ENCODE measurements around the gene ATP2B2. TPM values are rescaled to one million over a fixed set of nuclear protein-coding genes. Genes with fewer than 3 reads are reported as not detected.

Gene ATP2B2
- total RNA-seq, 1 donor from 2014 or later = 3.7 TPM

DNA sequence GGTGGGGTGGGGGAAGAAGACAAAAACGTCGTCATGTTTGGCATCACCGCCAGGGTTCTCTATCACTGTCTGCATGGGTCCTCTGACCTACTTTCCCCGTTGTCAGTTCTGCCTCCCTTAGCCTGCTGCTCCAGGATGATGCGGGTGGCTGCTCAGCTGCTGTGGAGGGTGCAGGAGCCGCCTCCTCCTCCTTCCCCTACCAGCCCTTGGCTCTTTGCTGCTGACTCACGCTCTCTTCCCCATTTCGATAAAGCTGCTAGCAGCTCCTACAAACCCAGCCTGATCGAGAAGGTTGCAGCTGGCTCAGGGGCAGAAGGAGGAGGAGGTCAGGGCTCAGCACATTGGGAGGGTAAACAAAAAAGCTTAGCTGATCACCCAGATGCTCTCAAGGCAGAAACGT lies 135.0 kb downstream of the ATP2B2 start:
- H3K9ac ChIP-seq (ENCODE audit: low read depth in 1 of 3, low read length in 3 of 3) = no peak overlapping the region
- no peak overlapping the region for H3K27ac ChIP-seq (ENCODE audit: low read depth, low read length)
- no peaks in the 10 kb centered on the region for H3K9me3 ChIP-seq (ENCODE audit: control insufficient read depth in 3 of 3, low read length in 3 of 3)
- H3K4me3 ChIP-seq (ENCODE audit: low read length in 3 of 3) = no peak overlapping the region
- no peaks in the 10 kb centered on the region for H3K27me3 ChIP-seq (ENCODE audit: control insufficient read depth in 3 of 3, insufficient read depth in 3 of 3, low read length in 3 of 3)
- peaks cover 10 to 22% (median 11%) of the 10 kb centered on the region in 3 donors for H3K36me3 ChIP-seq (ENCODE audit: control insufficient read depth in 3 of 3, insufficient read depth in 3 of 3, low read length in 3 of 3)
- peaks cover 12 to 26% (median 16%) of the 10 kb centered on the region in 3 donors for H3K4me1 ChIP-seq (ENCODE audit: control insufficient read depth in 3 of 3, insufficient read depth in 3 of 3, low read length in 3 of 3)

DNA sequence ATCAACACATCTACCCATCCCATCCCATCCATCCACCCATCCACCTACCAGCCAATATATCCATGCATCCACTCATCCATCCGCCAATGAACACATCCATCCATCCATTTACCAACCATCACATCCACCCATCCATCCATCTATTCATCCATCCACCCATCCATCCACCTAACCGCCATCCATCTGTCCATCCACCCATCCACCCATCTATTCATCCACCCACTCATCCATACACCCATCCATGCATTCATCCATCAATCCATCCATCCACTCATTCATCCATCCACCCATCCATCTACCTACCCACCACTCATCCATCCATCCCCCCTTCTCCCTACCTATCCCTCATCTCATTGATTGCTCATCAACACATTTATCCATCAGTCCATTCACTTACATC lies 136.9 kb downstream of the ATP2B2 start:
- no peaks in the 10 kb centered on the region for H3K9me3 ChIP-seq (ENCODE audit: control insufficient read depth in 3 of 3, low read length in 3 of 3)
- no peaks in the 10 kb centered on the region for H3K27me3 ChIP-seq (ENCODE audit: control insufficient read depth in 3 of 3, insufficient read depth in 3 of 3, low read length in 3 of 3)
- no peak overlapping the region for H3K4me3 ChIP-seq (ENCODE audit: low read length in 3 of 3)

DNA sequence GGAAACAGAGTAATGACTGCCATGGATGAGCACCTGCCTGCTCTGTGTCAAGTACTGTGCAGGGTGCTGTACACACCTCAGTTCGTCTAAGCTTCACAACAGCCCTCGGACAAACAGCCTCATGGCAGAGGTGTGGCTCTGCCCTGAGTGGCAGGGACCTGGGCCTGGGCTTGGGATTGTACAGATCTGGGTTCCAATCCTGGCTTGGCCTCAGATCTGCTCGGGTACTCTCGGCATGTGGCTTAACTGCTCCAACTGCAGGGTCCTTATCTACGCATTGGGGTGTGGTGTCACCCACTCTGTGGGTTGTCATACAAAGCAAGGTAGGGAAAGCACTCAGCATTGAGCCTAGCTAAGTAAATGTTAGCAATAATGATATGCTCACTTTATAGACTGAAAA lies 137.9 kb downstream of the ATP2B2 start:
- peaks cover 0 to 4% (median 0%) of the 10 kb centered on the region in 3 donors for H3K4me1 ChIP-seq (ENCODE audit: control insufficient read depth in 3 of 3, insufficient read depth in 3 of 3, low read length in 3 of 3)
- no peaks in the 10 kb centered on the region for H3K27me3 ChIP-seq (ENCODE audit: control insufficient read depth in 3 of 3, insufficient read depth in 3 of 3, low read length in 3 of 3)
- no peak overlapping the region for H3K9ac ChIP-seq (ENCODE audit: low read depth in 1 of 3, low read length in 3 of 3)
- H3K27ac ChIP-seq (ENCODE audit: low read depth, low read length) = no peak overlapping the region
- H3K36me3 ChIP-seq (ENCODE audit: control insufficient read depth in 3 of 3, insufficient read depth in 3 of 3, low read length in 3 of 3) = peaks cover 9 to 27% (median 13%) of the 10 kb centered on the region in 3 donors
- H3K4me3 ChIP-seq (ENCODE audit: low read length in 3 of 3) = no peak overlapping the region
- H3K9me3 ChIP-seq (ENCODE audit: control insufficient read depth in 3 of 3, low read length in 3 of 3) = no peaks in the 10 kb centered on the region

More for the DNA sequence above, 136.9 kb downstream of the ATP2B2 start:
- peaks cover 0 to 7% (median 0%) of the 10 kb centered on the region in 3 donors for H3K4me1 ChIP-seq (ENCODE audit: control insufficient read depth in 3 of 3, insufficient read depth in 3 of 3, low read length in 3 of 3)
- H3K9ac ChIP-seq (ENCODE audit: low read depth in 1 of 3, low read length in 3 of 3) = no peak overlapping the region
- H3K36me3 ChIP-seq (ENCODE audit: control insufficient read depth in 3 of 3, insufficient read depth in 3 of 3, low read length in 3 of 3) = peaks cover 9 to 24% (median 11%) of the 10 kb centered on the region in 3 donors
- no peak overlapping the region for H3K27ac ChIP-seq (ENCODE audit: low read depth, low read length)

DNA sequence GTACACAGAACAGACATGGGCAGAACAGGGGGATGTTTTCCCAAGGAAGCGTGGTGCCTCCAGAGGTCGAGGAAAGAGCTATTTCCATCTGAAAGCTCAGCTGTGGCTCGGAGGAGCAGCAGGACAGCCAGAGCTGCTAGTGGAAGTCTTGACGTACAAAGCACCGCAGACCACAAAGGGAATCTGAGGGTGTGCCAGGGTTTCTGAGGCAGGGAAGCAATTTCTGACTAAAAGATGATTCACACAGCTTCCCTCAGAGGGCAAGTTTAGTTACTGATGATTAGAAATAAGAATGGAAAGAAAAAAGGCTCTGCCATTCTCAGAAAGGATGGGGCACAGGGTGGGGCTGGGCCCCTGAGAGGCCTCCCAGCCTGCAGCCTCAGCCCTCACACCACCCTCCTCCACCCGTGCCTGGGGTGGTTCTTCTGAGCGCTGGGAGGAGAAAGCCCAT lies 138.7 kb downstream of the ATP2B2 start:
- H3K36me3 ChIP-seq (ENCODE audit: control insufficient read depth in 3 of 3, insufficient read depth in 3 of 3, low read length in 3 of 3) = peaks cover 6 to 23% (median 14%) of the 10 kb centered on the region in 3 donors
- H3K9me3 ChIP-seq (ENCODE audit: control insufficient read depth in 3 of 3, low read length in 3 of 3) = no peaks in the 10 kb centered on the region
- no peak overlapping the region for H3K4me3 ChIP-seq (ENCODE audit: low read length in 3 of 3)
- peaks cover 0 to 4% (median 0%) of the 10 kb centered on the region in 3 donors for H3K4me1 ChIP-seq (ENCODE audit: control insufficient read depth in 3 of 3, insufficient read depth in 3 of 3, low read length in 3 of 3)
- H3K9ac ChIP-seq (ENCODE audit: low read depth in 1 of 3, low read length in 3 of 3) = no peak overlapping the region
- no peak overlapping the region for H3K27ac ChIP-seq (ENCODE audit: low read depth, low read length)
- H3K27me3 ChIP-seq (ENCODE audit: control insufficient read depth in 3 of 3, insufficient read depth in 3 of 3, low read length in 3 of 3) = no peaks in the 10 kb centered on the region

DNA sequence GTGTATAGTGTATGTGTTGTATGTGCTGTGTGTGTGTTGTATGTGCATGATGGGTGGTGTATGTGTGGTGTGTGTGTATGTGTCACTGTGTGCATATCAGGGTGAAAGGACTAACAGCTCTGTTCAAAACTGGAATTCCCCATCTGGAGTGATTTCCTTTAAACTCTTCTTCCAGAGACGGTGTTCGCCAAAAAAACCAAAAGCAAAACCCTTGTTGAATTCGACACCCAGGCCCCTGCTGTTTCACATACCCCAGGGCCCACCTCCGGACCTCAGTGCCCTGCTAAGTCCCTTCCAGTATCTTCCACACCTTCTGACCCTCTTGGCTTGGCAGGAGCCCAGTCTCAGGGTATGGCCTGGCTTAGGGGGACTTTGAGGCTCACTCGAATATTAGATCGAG lies 139.6 kb downstream of the ATP2B2 start:
- no peak overlapping the region for H3K27ac ChIP-seq (ENCODE audit: low read depth, low read length)
- H3K36me3 ChIP-seq (ENCODE audit: control insufficient read depth in 3 of 3, insufficient read depth in 3 of 3, low read length in 3 of 3) = peaks cover 5 to 15% (median 11%) of the 10 kb centered on the region in 3 donors
- no peaks in the 10 kb centered on the region for H3K27me3 ChIP-seq (ENCODE audit: control insufficient read depth in 3 of 3, insufficient read depth in 3 of 3, low read length in 3 of 3)
- no peak overlapping the region for H3K9ac ChIP-seq (ENCODE audit: low read depth in 1 of 3, low read length in 3 of 3)
- H3K9me3 ChIP-seq (ENCODE audit: control insufficient read depth in 3 of 3, low read length in 3 of 3) = no peaks in the 10 kb centered on the region
- H3K4me1 ChIP-seq (ENCODE audit: control insufficient read depth in 3 of 3, insufficient read depth in 3 of 3, low read length in 3 of 3) = peaks cover 0 to 4% (median 4%) of the 10 kb centered on the region in 3 donors
- H3K4me3 ChIP-seq (ENCODE audit: low read length in 3 of 3) = no peak overlapping the region

DNA sequence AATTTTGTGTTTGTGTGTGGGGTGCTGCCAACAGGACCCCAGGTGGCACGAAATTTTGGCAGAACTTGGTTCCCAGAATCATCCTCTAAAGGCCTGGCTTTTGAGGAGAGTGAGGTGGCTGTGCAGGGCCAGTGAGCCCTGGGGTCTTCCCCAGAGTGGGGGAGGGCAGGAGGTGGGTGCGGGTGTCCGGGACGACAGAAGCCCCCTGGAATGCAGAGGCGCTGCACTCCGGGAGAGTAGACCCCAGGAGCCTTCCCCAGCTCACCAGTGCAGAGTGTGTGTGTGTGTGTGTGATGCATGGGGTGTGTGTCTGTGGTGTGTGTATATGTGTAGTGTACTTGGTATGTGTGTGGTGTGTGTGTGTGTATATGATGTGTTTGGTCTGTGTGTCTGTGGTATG lies 140.1 kb downstream of the ATP2B2 start:
- H3K27ac ChIP-seq (ENCODE audit: low read depth, low read length) = no peak overlapping the region
- H3K4me3 ChIP-seq (ENCODE audit: low read length in 3 of 3) = no peak overlapping the region
- H3K4me1 ChIP-seq (ENCODE audit: control insufficient read depth in 3 of 3, insufficient read depth in 3 of 3, low read length in 3 of 3) = peaks cover 0 to 4% (median 4%) of the 10 kb centered on the region in 3 donors
- H3K27me3 ChIP-seq (ENCODE audit: control insufficient read depth in 3 of 3, insufficient read depth in 3 of 3, low read length in 3 of 3) = no peaks in the 10 kb centered on the region
- H3K9ac ChIP-seq (ENCODE audit: low read depth in 1 of 3, low read length in 3 of 3) = no peak overlapping the region
- H3K36me3 ChIP-seq (ENCODE audit: control insufficient read depth in 3 of 3, insufficient read depth in 3 of 3, low read length in 3 of 3) = peaks cover 5 to 11% (median 10%) of the 10 kb centered on the region in 3 donors
- H3K9me3 ChIP-seq (ENCODE audit: control insufficient read depth in 3 of 3, low read length in 3 of 3) = no peaks in the 10 kb centered on the region

DNA sequence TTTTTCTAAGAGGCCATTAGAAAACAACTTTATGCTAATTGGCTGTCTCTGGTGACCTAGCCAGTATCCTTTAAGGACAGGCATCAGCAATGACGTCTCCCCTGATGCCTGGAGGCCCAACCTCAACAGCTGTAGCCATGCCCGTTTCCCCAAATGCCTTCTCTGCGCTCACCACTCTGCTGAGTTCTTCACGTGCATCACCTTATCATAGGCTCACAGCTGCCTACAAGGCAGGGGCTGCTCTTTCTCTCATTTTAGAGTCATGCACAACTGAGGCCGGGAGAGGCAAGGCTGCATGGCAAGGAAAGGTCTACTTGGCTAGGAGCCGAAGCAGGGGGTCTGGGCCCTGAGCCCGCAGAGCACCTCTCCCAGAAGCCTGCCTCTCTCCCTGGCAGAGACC lies 140.6 kb downstream of the ATP2B2 start:
- H3K4me1 ChIP-seq (ENCODE audit: control insufficient read depth in 3 of 3, insufficient read depth in 3 of 3, low read length in 3 of 3) = peaks cover 0 to 4% (median 4%) of the 10 kb centered on the region in 3 donors
- H3K9ac ChIP-seq (ENCODE audit: low read depth in 1 of 3, low read length in 3 of 3) = no peak overlapping the region
- peaks cover 5 to 10% (median 10%) of the 10 kb centered on the region in 3 donors for H3K36me3 ChIP-seq (ENCODE audit: control insufficient read depth in 3 of 3, insufficient read depth in 3 of 3, low read length in 3 of 3)
- H3K27ac ChIP-seq (ENCODE audit: low read depth, low read length) = no peak overlapping the region
- H3K4me3 ChIP-seq (ENCODE audit: low read length in 3 of 3) = no peak overlapping the region
- H3K9me3 ChIP-seq (ENCODE audit: control insufficient read depth in 3 of 3, low read length in 3 of 3) = no peaks in the 10 kb centered on the region
- H3K27me3 ChIP-seq (ENCODE audit: control insufficient read depth in 3 of 3, insufficient read depth in 3 of 3, low read length in 3 of 3) = no peaks in the 10 kb centered on the region

DNA sequence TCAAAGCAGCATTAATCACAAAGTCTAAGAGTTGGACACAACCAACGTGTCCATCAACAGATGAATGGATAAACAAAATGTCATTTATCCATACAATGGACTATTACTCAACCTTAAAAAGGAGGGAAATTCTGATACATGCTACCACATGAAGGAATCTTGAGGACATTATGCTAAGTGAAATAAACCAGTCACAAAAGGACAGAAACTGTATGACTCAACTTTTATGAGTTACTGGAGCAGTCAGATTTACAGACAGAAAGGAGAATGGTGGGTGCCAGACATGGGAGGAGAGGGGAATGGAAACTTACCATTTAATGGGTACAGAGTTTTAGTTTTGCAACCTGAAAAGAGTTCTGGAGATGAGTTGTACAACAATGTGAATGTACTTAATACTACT lies 141.5 kb downstream of the ATP2B2 start:
- H3K4me1 ChIP-seq (ENCODE audit: control insufficient read depth in 3 of 3, insufficient read depth in 3 of 3, low read length in 3 of 3) = peaks cover 0 to 4% (median 4%) of the 10 kb centered on the region in 3 donors
- H3K27me3 ChIP-seq (ENCODE audit: control insufficient read depth in 3 of 3, insufficient read depth in 3 of 3, low read length in 3 of 3) = no peaks in the 10 kb centered on the region
- no peak overlapping the region for H3K4me3 ChIP-seq (ENCODE audit: low read length in 3 of 3)
- H3K27ac ChIP-seq (ENCODE audit: low read depth, low read length) = no peak overlapping the region
- no peaks in the 10 kb centered on the region for H3K9me3 ChIP-seq (ENCODE audit: control insufficient read depth in 3 of 3, low read length in 3 of 3)
- no peak overlapping the region for H3K9ac ChIP-seq (ENCODE audit: low read depth in 1 of 3, low read length in 3 of 3)
- peaks cover 6 to 13% (median 11%) of the 10 kb centered on the region in 3 donors for H3K36me3 ChIP-seq (ENCODE audit: control insufficient read depth in 3 of 3, insufficient read depth in 3 of 3, low read length in 3 of 3)

DNA sequence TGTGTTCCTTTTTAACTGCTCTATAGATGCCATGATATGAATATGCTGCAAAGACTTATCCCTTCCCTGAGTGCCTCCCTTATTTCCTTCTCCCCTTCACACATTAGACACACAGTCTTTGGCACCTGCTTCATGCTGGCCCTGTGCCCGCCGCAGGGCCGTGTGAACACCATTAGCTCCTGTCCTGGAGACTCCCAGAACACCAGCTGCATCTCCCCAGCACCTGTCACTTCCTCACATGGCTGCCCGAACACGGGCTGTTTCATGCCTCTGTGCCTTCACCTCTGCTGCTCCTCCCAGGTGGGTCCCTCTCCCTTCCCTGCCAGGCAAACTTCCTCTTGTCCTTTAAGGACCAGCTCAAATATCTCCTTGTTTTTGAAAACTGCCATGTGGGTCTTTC lies 144.0 kb downstream of the ATP2B2 start:
- H3K36me3 ChIP-seq (ENCODE audit: control insufficient read depth in 3 of 3, insufficient read depth in 3 of 3, low read length in 3 of 3) = peaks cover 11 to 20% (median 16%) of the 10 kb centered on the region in 3 donors
- H3K27me3 ChIP-seq (ENCODE audit: control insufficient read depth in 3 of 3, insufficient read depth in 3 of 3, low read length in 3 of 3) = no peaks in the 10 kb centered on the region
- no peaks in the 10 kb centered on the region for H3K9me3 ChIP-seq (ENCODE audit: control insufficient read depth in 3 of 3, low read length in 3 of 3)
- peaks cover 6 to 9% (median 6%) of the 10 kb centered on the region in 3 donors for H3K4me1 ChIP-seq (ENCODE audit: control insufficient read depth in 3 of 3, insufficient read depth in 3 of 3, low read length in 3 of 3)
- H3K27ac ChIP-seq (ENCODE audit: low read depth, low read length) = no peak overlapping the region
- H3K4me3 ChIP-seq (ENCODE audit: low read length in 3 of 3) = no peak overlapping the region
- no peak overlapping the region for H3K9ac ChIP-seq (ENCODE audit: low read depth in 1 of 3, low read length in 3 of 3)

DNA sequence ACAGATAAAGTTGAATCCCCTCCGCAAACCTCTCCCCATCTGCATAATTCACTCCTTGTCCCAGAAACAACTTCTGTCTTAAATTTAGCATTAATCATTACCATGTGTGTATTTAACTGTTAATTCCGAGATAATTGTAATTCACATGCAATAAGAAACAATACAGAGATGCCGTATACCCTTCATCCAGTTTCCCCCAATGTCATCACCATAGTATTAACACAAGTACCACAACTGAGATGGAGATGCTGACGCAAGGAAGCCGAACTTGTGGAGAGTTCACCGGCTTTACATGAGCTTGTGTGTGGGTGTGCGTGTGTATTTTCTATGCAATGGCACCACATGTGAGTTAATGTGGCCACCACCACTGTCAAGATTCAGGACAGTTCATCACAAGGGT lies 144.9 kb downstream of the ATP2B2 start:
- Histone ChIP-seq H3K9me3 (ENCODE audit: control insufficient read depth in 3 of 3, low read length in 3 of 3) (no peaks in the 10 kb centered on the region), H3K36me3 (ENCODE audit: control insufficient read depth in 3 of 3, insufficient read depth in 3 of 3, low read length in 3 of 3) (peaks cover 11 to 17% (median 16%) of the 10 kb centered on the region in 3 donors), H3K9ac (ENCODE audit: low read depth in 1 of 3, low read length in 3 of 3) (no peak overlapping the region), H3K27me3 (ENCODE audit: control insufficient read depth in 3 of 3, insufficient read depth in 3 of 3, low read length in 3 of 3) (no peaks in the 10 kb centered on the region), H3K4me3 (ENCODE audit: low read length in 3 of 3) (no peak overlapping the region), H3K27ac (ENCODE audit: low read depth, low read length) (no peak overlapping the region), H3K4me1 (ENCODE audit: control insufficient read depth in 3 of 3, insufficient read depth in 3 of 3, low read length in 3 of 3) (peaks cover 6 to 9% (median 6%) of the 10 kb centered on the region in 3 donors)
